ENCODE measurements around the gene FGFR2.

DNA sequence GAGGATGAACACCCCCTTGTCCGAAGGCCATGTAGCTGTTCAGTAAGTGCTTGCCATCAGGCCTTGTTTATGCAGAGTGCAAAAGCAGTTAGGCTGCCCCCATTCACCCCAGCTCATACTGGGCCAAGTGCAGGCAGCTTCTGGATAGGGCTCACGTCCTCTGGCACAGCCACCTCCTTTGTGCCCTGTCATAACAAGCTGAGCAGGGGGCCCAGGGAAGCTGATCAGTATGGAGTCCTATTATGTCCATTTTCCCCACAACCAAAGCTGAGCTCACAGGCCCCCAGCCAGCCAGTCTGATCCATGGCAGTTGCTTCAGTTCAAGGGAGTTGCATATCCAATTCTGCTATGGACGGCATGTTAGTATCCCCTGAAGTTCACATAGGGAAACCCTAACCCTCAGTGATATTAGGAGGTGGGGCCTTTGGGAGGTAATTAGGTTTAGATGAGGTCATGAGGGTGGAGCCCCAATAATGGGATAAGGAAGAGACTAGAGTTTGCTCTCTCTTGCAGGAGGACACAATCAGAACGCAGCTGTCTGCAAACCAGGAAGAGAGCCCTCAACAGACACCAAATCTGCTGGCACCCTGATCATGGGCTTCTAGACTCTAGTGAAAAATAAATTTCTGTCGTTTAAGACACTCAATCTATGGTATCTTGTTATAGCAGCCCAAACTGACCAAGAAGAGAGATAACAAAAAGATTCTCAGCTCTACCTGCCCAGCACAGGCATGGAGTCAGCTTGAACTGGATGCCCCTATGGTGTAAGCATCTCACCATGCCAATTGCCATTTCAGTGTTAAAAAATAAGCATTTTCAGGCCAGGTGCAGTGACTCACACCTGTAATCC is 155.9 kb downstream of the FGFR2 start:
- TF ChIP-seq GATA2 (IDR thresholded peaks at IDR 0.05; ENCODE audit: low read depth, low read length) (no peak), GATA3 (IDR thresholded peaks at IDR 0.05; ENCODE audit: low read depth, low read length) (no peak)
